Fibroblast of skin of right quadriceps (primary cell): Measurements from ENCODE around the gene ARHGAP6.

Experiments
- DNase-seq: peaks from one replicate; pipeline ENCODE4 v3.0.0-alpha.2; 2013

Gene ARHGAP6

DNA sequence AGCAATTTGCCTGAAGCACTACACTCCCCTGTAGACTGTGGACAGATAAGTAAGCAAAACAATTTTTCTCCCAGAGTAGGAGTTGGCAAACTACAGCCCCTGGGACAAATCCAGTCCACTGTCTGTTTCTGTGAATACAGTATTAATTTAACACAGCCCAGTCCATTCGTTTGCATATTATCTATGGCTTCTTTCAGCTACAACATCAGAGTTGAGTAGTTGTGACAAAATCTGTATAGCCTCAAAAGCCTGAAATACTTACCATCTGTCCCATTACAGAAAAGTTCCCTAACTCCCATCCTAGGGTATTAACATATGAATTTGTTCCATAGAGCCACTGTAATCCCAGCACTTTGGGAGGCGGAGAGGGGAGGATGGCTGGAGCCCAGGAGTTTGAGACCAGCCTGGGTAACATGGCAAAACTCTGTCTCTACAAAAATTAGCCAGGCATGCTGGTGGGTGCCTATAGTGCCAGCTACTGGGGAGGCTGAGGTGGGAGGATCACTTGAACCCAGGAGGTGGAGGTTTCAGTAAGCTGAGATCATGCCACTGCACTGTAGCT is 319.5 kb downstream of the ARHGAP6 start:
- no peak for DNase-seq

DNA sequence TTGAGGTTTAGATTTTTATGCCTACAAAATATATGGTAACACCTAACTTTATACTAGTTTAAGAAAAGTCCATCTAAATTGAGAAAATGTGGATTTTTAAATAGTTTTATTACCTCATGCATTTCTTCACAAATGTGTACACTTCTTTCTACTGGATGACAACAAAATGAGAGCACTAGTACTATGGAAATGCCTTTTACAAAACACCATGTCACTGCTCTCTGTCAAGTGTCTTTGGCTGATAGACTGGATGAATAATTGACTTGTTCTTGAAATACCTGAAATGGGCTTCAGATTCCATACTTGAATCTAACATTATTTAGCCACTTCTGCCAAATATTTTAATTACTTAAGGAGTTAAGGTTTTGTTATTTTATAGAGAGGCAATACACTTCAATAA is 323.0 kb downstream of the ARHGAP6 start:
- no peak for DNase-seq

DNA sequence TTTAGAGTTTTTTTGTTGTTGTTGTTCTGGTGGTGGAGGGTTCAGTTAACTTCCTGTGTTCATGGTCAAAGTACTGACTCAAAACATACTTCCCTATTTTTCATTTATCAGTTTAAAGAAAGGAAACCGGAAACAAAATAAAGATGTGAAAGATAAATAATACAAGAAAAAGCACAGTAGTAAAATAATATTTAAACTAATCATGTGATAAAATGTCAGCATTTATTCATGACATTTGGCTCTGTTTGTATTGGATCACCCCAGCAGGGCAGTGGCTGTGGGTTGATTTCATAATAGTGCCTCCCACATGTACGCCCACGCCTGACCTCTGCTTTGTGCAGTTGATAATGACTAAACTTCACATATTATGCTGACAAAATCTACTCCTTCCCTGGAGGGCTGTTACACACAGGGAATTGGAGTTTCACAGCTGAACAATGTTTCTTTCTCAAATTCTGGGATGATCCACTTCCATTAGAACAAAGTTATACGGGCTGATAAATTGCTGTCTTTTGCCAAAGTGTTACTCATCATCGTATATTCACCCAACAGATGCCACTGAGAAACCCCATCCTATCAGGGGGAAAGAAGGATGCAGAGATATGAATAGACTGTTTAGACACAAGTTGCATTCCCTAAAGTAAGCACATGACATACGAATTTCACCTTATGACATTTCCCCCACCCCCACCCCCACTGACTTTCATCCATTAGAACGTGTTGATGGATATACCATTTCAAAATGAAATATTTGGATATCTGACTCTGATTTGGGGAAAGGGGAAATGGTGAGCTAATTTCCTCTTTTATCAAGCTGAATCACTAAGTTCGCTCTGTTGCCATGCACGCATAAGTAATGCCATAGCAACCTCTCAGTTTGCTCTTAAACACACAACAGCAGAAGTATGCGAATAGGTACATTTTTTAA is 324.2 kb downstream of the ARHGAP6 start:
- peak; percentile 81 for DNase-seq

DNA sequence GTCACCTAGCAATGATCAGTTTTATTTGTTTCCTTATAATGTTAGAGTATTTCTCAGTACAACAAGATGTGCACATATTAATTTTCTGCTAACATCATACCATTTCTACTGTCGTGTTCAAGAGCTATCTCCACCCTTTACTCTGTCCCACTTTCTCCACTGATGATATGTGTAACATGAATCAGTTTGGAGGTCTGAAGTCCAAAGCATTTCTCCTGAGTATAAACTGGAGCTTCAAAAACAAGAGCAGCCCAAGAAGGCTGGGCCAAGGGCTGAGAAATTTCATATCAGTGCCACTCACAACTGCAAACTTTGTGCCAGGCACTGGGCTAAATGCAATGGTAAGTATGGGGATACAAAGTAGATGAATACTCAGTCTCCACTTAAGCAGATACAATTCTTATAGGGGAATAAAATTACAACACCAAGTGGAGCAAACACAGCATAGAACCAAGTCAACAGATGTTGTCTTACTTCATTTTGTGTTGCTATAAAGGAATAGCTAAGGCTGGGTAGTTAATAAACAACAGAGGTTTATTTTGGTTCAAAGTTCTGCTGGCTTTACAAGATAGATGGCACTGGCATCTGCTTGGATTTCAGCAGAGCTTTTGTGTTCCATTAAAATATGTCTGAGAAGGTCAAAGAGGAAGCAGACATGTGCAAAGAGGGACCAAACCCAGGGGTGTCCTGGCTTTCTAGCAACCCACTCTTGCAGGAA is 328.3 kb downstream of the ARHGAP6 start:
- DNase-seq: no peak

DNA sequence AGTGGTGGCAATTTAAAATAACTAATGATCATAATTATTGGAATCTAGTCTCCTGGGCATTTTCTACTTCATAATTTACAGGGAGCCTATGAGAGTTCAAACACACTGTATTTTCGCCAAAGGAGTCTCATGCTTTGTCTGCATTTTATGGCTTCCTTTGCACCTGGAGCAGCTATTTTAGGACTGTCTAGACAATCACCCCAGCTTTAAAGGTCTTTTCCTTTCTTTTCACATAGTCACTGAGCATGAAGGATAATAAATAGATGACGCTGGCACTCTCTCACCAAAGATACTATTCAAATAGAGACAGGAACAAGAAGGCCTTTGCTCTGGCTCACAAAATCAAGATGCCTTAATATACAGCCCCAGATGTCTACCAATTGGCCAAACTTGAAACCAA is 329.5 kb downstream of the ARHGAP6 start:
- DNase-seq: no peak

DNA sequence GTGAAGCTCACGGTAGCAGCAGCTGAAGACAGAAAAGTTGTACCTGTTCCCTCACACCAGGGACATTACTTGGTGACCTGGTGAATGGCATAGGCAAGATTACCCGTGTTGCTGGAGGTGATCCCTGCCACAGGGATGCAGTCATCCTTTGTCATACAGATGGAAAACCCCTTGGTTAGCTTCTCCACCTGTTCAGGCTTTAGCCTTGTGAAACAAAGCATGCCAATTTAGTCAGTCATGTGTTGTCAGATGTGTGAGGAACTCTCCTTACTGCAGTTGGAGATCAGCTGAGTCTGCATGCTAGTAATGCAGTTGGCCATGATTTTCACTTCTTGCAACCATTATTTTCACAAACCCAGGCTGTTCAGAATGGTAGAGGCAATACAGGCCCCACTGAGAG is 331.6 kb downstream of the ARHGAP6 start:
- DNase-seq: no peak

DNA sequence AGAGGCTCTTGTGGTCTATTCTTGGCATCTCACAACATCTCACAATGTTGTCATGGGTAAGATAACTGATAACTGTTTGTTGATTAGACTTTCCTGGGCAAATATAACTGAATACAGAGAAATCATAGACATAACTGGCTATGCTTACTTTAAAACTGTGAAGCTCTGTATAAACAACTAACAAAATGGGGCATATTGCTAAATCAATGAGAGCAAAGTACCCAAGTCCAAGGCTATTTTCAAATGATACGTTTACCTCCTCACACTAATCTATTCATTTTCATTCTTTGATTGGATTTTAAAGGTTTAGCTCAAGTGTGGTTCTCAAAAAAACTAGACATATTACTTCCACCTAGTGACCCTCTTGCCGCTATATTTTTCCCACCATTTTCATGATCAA is 333.9 kb downstream of the ARHGAP6 start:
- no peak for DNase-seq

DNA sequence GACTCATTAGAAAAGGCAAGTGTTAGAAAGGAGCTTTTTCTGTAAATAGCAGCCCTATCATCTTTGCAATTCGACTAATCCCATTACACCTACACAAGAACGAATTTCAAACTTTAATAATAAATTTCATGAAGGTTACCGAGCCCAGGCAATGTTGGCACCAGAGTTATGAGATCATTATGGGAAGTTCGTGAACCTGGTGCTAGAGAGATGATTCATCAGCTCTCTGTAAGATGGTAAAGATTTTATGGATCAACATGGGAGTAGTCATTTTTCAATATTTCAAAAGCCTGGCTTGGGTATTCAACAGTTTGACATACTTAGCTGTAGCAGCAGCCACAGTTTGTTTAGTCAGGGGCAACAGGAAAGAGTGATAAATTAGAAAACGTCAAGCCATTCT is 336.7 kb downstream of the ARHGAP6 start:
- DNase-seq: peak; percentile 15

DNA sequence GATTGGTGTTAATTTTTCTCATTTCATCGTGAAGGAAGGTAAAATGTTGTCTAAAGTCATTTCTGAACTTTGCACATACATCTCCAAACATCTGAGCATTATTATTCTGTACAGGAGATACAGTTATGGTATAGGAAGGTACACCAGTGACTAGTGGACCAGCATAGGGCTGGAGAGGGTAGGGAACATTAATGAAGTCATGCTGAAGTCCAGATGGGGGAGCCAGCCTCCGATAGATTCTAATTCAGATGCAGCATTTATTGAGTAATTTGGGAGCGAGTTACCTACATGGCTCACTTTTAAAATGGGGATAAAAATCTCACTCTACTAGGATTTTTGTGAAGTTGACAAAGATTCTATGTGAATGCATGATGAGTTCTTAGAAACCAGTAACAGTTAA is 337.6 kb downstream of the ARHGAP6 start:
- no peak for DNase-seq

DNA sequence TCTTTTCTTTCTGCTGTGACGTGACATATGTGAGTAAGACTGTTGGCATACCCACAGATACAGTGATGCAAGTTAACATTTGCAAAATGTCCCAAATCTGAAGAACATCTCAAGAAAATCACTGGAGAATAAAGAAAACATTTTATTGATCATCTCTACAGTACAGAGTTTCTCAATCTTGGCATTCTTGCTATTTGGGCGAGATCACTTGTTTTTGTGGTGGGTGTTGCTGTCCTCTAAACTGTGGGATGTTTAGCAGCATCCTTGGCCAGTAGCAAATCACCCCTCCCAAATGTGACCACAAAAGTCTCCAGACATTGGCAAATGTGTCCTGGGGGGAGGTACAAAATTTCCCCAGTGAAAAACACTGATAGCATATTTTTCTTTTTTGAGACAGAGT is 343.7 kb downstream of the ARHGAP6 start:
- DNase-seq: no peak

DNA sequence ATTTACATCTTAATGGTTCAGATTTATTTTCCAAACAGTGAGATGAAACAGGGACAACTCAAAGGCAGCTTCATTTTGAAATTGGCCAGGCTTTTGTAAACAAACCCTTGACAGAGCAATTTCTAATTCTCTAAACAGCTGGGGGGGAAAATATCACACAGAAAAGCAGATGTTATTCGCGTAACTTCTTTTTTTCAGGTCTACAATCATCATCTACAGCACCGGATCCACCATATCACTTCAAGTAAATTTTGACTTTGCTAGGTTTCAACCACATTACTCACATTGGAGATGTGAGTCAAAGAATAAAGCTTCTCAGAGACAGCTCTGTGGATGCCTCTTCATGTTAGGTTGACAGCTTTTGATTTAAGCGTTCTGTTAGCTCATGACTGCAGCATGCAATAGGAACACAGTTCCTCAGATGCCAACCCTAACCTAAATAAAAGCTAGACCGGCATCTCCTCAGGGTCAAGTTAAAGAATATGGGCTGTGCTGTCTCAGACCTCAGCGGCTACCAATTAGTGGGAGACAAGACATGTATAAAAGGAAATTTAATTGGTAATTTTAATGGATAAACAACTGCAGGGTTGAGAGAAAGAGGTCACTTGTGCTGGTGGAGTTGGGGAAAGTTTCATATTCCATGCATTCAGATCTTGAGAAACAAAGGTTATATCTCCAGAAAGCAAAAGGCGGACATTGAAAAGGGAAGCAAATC is 345.8 kb downstream of the ARHGAP6 start:
- no peak for DNase-seq

DNA sequence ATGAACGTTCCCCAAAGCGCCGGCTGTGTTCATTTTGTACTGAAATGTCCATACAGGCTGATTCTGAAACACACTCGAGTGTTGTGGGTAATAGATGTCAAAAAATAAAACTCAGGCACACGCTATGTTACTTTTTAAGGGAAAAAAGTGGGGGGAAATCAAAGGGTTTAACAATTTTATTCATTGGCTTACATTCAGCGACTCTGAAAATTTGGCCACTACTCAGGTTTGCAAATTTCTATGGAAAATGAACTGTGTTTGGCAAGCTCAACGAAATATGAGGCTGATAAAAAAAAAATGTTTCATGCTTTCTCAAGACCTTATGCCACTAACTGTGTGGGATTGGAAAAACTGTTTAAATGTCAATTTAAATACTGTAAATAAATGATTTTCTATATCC is 354.0 kb downstream of the ARHGAP6 start:
- no peak for DNase-seq

DNA sequence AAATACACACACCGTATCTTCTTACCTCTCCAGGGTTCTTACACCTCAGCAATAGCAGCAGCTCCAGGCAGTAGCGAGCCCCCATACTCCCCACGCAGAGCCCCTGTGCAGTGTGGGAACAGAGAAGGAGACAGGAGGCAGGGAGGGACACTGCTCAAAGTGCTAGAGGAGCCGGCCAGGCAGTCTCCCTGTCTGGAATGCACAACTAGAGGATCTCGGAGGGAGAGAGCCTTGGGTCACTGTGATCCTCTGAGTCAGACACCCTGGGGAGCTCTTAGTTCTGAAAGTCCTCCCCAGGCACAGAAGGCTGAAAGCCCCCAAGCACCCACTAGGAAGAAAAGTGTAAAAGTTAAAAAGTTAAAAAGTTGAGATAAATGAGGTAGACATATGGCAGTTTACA is 356.5 kb downstream of the ARHGAP6 start:
- peak; percentile 3 for DNase-seq

DNA sequence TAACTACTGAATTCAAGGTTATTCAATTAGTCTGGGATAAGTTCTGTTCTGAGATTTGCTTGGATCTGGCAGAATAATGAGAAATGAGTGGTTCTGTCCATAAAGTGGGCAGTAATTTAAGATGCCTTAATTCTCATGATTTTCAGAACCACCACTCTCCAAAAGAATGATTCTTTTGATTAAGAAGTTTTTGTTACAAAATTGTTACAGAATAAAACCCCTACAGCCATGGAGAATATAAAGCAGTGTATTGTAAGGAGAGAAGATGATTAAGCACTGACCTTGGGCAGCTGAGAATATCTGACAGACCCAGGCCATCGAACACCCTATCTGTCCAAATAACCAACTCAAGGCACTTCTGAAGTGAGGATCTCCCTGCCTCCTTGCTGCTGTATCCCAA is 360.1 kb downstream of the ARHGAP6 start:
- no peak for DNase-seq

DNA sequence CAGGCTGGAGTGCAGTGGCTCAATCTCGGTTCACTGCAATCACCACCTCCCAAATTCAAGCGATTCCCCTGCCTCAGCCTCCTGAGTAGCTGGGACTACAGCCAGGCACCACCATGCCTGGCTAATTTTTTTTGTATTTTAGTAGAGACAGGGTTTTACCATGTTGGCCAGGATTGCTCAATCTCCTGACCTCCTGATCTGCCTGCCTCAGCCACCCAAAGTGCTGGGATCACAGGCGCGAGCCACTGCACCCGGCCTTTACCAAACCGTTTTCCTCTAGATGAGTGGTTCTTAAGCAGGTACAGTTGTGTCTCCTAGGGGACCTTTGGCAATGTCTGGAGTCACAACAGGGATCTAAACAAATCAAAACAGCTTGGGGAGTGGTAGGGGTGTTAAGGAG is 360.9 kb downstream of the ARHGAP6 start:
- no peak for DNase-seq

DNA sequence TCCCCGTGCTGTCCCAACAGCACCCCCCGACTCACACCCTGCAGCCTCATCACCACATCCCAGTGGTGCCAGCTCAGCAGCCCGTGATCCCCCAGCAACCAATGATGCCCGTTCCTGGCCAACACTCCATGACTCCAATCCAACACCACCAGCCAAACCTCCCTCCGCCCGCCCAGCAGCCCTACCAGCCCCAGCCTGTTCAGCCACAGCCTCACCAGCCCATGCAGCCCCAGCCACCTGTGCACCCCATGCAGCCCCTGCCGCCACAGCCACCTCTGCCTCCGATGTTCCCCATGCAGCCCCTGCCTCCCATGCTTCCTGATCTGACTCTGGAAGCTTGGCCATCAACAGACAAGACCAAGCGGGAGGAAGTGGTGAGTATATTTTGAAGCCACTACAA is 367.1 kb downstream of the ARHGAP6 start:
- DNase-seq: no peak

DNA sequence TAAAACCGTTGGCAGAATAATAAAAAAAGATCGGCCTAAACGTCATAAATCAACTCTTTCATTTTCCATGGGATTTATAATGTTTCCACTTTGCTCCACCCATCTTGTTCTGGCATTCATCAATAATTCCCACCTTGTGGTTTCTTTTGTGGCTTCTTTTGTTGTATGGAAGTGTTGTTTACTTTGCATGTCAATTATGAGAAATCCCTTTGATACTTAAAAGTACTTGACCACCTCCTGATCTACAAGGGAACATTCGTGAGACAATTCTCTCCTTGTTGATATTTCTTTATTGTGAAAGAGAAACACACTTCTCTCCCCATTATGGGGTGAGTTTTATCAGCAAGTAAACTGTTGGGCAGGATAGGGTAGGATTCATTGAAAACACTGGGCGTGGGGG is 369.7 kb downstream of the ARHGAP6 start:
- DNase-seq: no peak

DNA sequence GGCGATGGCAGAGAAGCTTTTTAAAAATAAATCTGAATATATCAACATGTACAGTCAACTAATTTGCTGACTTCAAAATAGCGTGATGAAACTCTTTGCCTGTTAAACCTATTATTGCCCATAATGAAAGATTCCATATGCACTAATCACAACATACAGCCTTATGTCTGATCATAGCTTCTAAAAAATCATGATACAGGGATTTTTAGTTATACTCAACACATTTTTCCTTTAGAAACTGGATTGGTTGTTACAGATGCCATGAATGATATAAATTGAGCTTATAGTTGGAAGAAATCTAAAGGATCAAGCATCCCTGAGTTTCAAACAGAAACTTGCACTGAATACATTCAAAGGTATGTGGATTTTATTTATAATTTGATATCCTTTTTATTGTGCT is 372.6 kb downstream of the ARHGAP6 start, which contains the start of gene AMELX:
Gene AMELX, plus strand, starts transcription at position 301 of the 400 bp plus-strand sequence. CDS start 1,376 bp downstream, outside the sequence.
- no peak for DNase-seq

DNA sequence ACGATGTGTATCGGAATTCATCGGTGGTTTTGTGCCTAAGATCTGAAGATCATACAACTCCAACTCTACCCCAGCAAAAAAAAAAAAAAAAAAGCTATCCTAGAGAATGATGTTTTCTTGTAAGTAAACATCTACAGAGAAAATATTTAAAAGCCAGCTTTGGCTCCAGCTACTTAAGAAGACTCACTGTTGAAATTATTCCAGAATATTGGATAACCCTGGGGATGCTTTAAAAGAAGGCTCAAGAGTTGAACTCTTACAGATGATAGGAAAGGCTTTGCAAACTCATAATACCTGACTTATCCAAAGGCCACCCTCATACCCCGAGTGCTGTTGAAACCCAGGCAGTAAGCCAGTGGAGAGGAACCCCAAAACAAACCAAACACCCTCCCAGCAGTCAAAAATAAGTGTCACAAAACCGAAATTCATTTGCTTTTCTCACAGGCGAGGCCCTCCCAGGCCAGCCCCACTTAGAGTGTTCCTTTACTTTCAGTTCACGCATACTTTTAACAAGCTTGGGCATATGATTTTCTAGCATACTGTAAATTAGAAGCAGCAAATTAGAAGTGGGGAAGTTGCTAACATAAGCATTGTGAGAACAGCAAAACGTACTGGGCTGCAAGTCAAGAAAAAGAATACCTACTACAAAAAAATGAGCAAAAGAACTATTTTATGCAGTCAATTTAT is 375.2 kb downstream of the ARHGAP6 start:
- no peak for DNase-seq

DNA sequence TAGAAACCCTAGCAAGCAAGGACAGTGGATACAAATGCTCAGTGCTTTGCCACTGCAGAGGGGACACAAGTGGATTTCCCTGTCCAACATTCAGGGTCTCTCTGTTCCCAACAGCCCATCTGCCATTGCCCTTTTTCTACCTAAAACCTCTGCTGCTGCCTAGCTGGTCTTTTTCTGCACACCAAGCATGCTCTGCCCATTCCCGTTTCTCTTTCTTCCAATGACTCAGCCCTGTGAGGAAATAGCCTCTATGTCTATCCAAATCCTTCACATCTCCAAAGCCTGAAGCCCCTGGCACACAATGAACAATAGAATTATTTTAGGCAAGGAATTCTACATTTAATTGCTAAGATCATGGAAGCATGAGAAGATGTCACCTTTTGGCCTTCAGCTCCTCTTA is 378.2 kb downstream of the ARHGAP6 start:
- no peak for DNase-seq

DNA sequence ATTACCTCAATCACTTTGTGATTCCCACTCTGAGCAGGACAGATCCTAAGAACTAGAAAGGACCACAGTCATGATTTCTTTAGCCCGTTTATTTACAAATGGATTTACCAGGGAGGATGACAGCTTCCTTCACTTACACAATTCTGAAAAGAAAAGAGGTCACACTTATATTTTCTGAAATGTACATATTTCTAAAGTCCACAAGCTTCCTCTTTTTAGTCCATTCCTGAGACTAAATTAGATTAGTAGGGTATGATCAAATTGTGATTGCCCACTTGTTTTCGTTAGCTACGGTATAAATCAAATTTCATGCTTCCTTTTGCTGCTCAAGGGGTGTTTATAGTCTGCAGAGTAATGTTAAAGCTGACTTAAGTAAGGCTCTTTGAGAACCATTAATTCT is 380.1 kb downstream of the ARHGAP6 start:
- DNase-seq: no peak

DNA sequence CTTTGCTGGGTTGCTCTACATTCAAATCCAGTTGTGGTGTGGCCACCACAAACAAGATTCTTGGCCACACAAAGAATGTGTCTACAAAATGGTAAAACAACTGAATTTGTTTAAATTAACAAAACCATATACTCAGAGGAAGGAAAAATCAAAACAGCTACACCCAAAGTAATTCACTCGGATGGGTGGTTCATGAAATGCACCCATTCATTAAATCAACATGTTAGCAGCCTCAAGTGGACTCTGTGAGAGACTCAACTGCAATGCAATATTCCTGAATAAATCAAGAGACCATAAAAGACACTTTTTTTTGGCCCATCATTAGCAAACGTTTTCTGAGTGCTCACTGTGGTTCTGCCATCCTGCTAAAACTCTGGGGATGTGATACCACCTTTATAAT is 383.7 kb downstream of the ARHGAP6 start:
- DNase-seq: no peak

DNA sequence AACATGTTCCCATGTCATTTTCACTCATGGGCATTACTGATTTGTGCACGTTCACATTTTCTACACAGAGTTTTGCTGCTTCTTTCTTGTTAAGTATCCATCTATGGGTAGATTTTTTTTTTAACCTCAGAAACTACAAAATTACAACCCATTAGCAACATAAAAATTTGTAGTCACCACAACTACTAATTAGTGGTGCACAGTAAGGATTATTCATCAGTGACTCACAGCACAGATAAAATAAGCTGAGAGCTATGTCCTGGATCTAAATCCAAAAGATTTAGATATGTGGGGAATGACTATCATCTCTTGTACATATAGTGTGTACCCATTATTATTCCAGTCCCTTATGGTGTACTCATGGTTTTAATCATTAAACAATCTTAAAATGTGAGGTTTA is 392.2 kb downstream of the ARHGAP6 start:
- DNase-seq: peak; percentile 71
